HEK293 (cell line): ENCODE measurements around the gene ACACB.

Source experiments
- KLF10 ChIP-seq: fragments of 450-650 bp; IDR thresholded peaks from 2 replicates; pipeline ENCODE4 v1.5.1; 2018; ENCODE audit warnings: missing biosample characterization, mild to moderate bottlenecking, missing genetic modification characterization
- KLF16 ChIP-seq: fragments of 450-650 bp; formaldehyde crosslinking; IDR thresholded peaks from 2 replicates; pipeline ENCODE4 v1.5.1; 2017; ENCODE audit warnings: missing biosample characterization, missing genetic modification characterization
- MYNN ChIP-seq: fragments of 450-650 bp; formaldehyde crosslinking; IDR thresholded peaks from 2 replicates; pipeline ENCODE4 v1.5.1; 2016; ENCODE audit warnings: missing biosample characterization, missing genetic modification characterization, borderline replicate concordance
- YY1 ChIP-seq: fragments of 450-650 bp; formaldehyde crosslinking; IDR thresholded peaks from 2 replicates; pipeline ENCODE4 v1.5.1; 2018; ENCODE audit warnings: missing biosample characterization, missing genetic modification characterization
- ZBTB8A ChIP-seq: fragments of 450-650 bp; formaldehyde crosslinking; IDR thresholded peaks from 2 replicates; pipeline ENCODE4 v1.5.1; 2016; ENCODE audit warnings: missing biosample characterization, missing genetic modification characterization
- ZNF140 ChIP-seq: fragments of 450-650 bp; formaldehyde crosslinking; IDR thresholded peaks from 2 replicates; pipeline ENCODE4 v1.5.1; 2016; ENCODE audit warnings: missing biosample characterization, missing genetic modification characterization
- ZNF157 ChIP-seq: fragments of 450-650 bp; formaldehyde crosslinking; IDR thresholded peaks from 2 replicates; pipeline ENCODE4 v1.5.1; 2016; ENCODE audit warnings: missing biosample characterization, missing genetic modification characterization
- ZNF423 ChIP-seq: fragments of 450-650 bp; formaldehyde crosslinking; IDR thresholded peaks from 2 replicates; pipeline ENCODE4 v1.5.1; 2016; ENCODE audit warnings: missing biosample characterization, missing genetic modification characterization
- ZNF792 ChIP-seq: fragments of 450-650 bp; formaldehyde crosslinking; IDR thresholded peaks from 2 replicates; pipeline ENCODE4 v1.5.1; 2016; ENCODE audit warnings: missing biosample characterization, missing genetic modification characterization
- TF ChIP-seq, protein P1 (sequence below): sonication (generic); formaldehyde crosslinking; IDR thresholded peaks from 2 replicates; pipeline ENCODE4 v1.8.1; 2022; ENCODE audit warnings: mild to moderate bottlenecking, moderate library complexity, missing genetic modification reagents
- TF ChIP-seq, protein P2 (sequence below): fragments of 450-650 bp; formaldehyde crosslinking; IDR thresholded peaks from 2 replicates; pipeline ENCODE4 v1.5.1; 2016; ENCODE audit warnings: missing biosample characterization, missing genetic modification characterization

DNA sequence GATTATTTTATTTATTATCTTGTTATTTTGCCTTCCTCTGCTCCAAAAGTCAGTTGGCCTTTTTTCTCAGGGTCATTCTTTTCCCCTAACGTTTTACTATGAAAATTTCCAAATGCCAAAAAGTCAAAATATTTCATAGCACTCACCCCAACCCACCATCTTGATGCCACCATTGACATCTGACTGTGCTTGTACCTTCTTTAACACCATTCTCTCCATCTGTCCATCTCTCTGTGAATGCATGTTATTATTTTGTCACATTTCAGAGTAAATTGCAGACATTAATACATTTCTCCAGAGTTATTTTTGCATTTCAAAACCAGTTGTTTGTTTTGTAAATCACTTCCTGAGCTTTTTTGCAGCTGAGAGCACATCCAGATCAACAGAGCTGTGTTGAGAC, 154.1 kb downstream of the ACACB start:
- TF ChIP-seq MYNN (tag by site-specific recombination) (no peak), ZNF423 (tag by site-specific recombination) (no peak), ZNF140 (tag by site-specific recombination) (no peak), YY1 (tag by site-specific recombination) (no peak), ZNF157 (tag by site-specific recombination) (no peak), KLF10 (tag by site-specific recombination) (no peak), ZBTB8A (tag by site-specific recombination) (no peak), ZNF792 (tag by site-specific recombination) (no peak), KLF16 (tag by site-specific recombination) (no peak)
- TF ChIP-seq, protein P1, sequence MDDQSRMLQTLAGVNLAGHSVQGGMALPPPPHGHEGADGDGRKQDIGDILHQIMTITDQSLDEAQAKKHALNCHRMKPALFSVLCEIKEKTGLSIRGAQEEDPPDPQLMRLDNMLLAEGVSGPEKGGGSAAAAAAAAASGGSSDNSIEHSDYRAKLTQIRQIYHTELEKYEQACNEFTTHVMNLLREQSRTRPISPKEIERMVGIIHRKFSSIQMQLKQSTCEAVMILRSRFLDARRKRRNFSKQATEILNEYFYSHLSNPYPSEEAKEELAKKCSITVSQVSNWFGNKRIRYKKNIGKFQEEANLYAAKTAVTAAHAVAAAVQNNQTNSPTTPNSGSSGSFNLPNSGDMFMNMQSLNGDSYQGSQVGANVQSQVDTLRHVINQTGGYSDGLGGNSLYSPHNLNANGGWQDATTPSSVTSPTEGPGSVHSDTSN (CRISPR knock-in tag): no peak
- TF ChIP-seq, protein P2, sequence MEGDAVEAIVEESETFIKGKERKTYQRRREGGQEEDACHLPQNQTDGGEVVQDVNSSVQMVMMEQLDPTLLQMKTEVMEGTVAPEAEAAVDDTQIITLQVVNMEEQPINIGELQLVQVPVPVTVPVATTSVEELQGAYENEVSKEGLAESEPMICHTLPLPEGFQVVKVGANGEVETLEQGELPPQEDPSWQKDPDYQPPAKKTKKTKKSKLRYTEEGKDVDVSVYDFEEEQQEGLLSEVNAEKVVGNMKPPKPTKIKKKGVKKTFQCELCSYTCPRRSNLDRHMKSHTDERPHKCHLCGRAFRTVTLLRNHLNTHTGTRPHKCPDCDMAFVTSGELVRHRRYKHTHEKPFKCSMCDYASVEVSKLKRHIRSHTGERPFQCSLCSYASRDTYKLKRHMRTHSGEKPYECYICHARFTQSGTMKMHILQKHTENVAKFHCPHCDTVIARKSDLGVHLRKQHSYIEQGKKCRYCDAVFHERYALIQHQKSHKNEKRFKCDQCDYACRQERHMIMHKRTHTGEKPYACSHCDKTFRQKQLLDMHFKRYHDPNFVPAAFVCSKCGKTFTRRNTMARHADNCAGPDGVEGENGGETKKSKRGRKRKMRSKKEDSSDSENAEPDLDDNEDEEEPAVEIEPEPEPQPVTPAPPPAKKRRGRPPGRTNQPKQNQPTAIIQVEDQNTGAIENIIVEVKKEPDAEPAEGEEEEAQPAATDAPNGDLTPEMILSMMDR (tag by site-specific recombination): no peak
